Astrocyte of the cerebellum (primary cell): ENCODE results near the gene BICDL2.

Experiments used
- DNase-seq: peaks from one replicate; pipeline ENCODE4 v3.0.0-alpha.2; 2011; ENCODE audit warnings: low read depth
- H3K4me3 ChIP-seq: 2 replicates; pipeline ENCODE4 v1.5.1; 2011; ENCODE audit warnings: mild to moderate bottlenecking, low read depth, low read length, moderate library complexity
- in situ Hi-C: cut with HindIII; loops from 2 replicates; pipeline ENCODE4 v1.10.0; 2017; ENCODE audit warnings: low sequenced_read_pairs
- TF ChIP-seq, protein P1 (sequence below): IDR thresholded peaks from 2 replicates; pipeline ENCODE4 v1.5.1; 2012; ENCODE audit warnings: low read length, low read depth, moderate library complexity, mild to moderate bottlenecking; ENCODE audit errors: missing control alignments

Gene BICDL2

DNA sequence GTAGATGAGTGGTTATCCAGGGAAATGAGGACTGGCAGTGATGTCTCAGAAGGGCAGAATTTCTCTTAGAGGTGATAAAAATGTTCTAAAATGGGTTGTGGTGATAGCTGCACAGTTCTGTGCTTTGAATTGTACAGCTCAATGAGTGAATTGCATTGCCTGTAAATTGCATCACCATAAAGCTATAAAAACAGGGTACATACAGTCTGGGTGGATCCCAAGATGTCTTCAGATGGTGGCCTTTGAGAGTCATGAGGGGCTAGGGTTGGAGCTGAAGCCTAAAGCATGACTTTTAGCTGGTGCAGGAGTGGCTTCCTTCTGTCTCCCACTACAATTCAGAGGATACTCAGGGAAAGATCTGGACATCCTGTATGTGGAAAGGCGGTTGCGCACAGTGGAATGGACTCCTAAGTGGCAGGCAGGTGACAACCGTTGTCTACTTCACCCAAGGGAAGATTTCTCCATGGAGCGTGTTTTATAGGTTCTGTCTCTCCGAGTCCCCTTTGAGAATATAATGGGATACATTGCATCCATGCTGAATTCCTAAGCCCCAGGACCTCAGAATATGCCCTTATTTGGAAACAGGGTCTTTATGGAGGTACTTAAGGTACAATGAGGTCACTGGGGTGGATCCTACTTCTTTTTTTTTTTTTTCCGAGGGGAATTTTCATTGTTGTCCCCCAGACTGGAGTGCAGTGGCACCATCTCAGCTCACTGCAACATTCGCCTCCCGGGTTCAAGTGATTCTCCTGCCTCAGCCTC, 27.1 kb upstream of the BICDL2 start:
- H3K4me3 ChIP-seq, result no peak overlapping the region
- DNase-seq, result no peak
- TF ChIP-seq, protein P1, sequence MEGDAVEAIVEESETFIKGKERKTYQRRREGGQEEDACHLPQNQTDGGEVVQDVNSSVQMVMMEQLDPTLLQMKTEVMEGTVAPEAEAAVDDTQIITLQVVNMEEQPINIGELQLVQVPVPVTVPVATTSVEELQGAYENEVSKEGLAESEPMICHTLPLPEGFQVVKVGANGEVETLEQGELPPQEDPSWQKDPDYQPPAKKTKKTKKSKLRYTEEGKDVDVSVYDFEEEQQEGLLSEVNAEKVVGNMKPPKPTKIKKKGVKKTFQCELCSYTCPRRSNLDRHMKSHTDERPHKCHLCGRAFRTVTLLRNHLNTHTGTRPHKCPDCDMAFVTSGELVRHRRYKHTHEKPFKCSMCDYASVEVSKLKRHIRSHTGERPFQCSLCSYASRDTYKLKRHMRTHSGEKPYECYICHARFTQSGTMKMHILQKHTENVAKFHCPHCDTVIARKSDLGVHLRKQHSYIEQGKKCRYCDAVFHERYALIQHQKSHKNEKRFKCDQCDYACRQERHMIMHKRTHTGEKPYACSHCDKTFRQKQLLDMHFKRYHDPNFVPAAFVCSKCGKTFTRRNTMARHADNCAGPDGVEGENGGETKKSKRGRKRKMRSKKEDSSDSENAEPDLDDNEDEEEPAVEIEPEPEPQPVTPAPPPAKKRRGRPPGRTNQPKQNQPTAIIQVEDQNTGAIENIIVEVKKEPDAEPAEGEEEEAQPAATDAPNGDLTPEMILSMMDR, result no peak
- in situ Hi-C loops, result loop anchor here (5.0 kb wide), 1 partner anchor 33 kb away; the partner anchor contains the start of gene ZSCAN10

DNA sequence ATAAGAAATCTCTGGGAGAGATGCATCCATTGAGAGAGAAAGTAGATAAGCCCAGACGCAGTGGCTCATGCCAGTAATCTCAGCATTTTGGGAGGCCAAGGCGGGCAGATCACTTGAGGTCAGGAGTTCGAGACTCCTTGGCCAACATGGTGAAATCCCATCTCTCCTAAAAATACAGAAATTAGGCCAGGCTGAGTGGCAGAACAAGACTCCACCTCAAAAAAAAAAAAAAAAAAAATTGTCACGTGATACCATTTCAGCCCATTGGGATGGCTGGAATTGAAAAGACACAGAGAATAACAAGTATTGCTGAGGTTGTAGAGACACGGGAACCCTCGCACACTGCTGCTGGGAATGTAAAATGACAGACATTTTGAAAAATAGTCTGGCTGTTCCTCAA, 25.8 kb upstream of the BICDL2 start:
- TF ChIP-seq, protein P1, result no peak
- in situ Hi-C loops, result loop anchor here (5.0 kb wide), 1 partner anchor 35 kb away; the partner anchor contains the start of gene ZSCAN10
- no peak for DNase-seq
- no peak overlapping the region for H3K4me3 ChIP-seq

DNA sequence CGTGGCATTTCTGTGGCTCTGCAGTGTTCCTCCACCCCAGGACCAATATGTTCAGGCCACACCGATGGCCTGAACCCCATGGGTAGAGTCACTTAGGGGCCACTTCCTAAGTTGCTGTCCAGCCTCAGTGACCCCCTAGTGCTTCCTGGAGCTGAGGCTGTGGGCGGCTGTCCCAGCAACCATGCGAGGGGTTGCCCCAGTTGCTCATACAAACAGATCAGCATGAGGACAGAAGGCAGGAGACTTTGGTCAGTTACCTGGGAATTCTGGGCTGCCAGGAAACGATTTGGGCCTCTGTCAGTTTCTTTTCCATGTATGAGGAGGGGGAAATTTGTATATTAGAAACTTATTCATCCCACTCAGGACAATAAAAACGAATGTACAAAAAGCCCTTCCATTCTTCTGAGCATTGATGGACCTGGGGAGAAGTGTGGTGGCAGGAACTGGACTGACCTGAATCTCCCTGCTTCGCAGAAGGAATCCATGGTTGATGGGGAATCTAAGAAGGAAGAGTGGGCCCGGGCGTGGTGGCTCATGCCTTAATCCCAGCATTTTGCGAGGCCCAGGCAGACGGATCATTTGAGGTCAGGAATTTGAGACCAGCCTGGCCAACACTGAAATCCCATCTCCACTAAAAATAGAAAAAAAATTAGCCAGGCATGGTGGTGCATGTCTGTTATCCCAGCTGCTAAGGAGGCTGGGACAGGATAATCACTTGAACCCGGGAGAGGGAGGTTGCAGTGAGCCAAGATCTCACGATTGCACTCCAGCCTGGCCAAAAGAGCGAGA, 23.8 kb upstream of the BICDL2 start:
- in situ Hi-C loops, result loop anchor here (5.0 kb wide), 1 partner anchor 37 kb away; the partner anchor contains the start of gene ZSCAN10
- TF ChIP-seq, protein P1, result no peak
- no peak overlapping the region for H3K4me3 ChIP-seq
- DNase-seq, result no peak

DNA sequence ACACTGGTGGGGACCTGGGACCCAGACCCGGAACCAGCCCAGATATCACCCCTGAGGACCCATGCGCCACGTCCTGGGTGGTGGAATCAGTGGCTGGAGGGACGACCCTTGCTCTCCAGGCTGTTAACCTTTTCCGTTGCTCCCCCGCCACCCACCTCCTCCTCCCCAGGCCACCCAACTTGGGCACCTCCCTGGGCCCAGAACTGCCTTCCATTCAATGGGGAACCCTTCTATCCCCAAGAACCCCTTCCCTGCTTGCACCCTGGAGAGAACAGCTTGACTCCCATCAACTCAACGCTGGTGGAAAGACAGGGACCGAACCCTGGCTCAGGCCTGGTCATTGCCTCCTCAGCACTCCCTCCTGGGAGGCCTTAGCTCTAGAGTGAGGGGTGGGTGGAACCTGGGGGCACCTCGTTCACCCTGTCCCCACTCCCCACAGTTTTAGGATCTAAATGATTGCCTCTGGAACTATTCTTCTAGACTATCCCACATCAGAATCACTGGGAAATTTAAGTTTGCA, 23.0 kb upstream of the BICDL2 start:
- in situ Hi-C loops, result loop anchor here (5.0 kb wide), 1 partner anchor 38 kb away; the partner anchor contains the start of gene ZSCAN10

DNA sequence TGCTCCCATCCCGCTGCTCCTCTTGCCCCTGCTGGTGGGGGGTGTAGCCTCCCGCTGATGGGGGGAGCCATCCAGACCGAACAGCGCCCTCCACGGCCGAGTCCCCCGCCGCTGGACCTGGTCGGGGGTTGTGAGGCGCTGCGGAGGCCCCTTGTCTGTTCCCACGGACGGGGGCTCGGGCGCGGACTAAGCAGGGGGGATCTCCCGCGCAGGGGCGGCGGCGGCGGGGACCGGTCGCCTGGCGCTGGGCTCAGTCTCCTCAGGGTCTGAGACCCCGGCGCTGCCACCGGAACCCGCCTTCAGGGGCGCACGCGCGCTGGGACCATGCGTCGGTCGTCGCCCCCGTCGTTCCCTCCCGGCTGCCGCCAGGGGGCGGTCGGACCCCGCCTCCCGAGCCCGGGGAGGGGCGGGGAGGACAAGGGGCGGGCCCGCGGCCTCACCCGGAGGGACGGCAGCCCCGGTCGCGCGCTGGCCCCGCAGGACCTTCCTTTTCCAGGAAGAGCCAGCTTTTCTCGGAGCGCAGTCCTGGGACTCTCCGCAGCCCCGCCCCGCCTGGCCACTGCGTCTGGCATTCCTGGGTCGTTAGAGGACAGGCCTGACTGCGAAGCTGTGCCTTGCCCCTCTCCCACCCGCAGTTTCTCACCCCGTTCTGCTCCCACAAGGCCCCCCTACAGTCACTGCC, 22.4 kb upstream of the BICDL2 start:
- peak; percentile 34 for DNase-seq
- in situ Hi-C loops, result no loop called here
- peak overlapping the region; percentile 84 for H3K4me3 ChIP-seq
- TF ChIP-seq, protein P1, result peak; percentile 65

More for the DNA sequence above, 23.0 kb upstream of the BICDL2 start:
- TF ChIP-seq, protein P1, result no peak
- DNase-seq, result no peak
- H3K4me3 ChIP-seq, result peak overlapping the region; percentile 84
